ENCODE data around the gene P2RY8. TPM values are rescaled to one million over a fixed set of nuclear protein-coding genes. Genes with fewer than 3 reads are reported as not detected.

The P2RY8 gene, protein sequence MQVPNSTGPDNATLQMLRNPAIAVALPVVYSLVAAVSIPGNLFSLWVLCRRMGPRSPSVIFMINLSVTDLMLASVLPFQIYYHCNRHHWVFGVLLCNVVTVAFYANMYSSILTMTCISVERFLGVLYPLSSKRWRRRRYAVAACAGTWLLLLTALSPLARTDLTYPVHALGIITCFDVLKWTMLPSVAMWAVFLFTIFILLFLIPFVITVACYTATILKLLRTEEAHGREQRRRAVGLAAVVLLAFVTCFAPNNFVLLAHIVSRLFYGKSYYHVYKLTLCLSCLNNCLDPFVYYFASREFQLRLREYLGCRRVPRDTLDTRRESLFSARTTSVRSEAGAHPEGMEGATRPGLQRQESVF
- total RNA-seq (100 to 1,000 TPM; 195 TPM), polyA plus RNA-seq (100 to 1,000 TPM; 194 to 261 TPM)

DNA sequence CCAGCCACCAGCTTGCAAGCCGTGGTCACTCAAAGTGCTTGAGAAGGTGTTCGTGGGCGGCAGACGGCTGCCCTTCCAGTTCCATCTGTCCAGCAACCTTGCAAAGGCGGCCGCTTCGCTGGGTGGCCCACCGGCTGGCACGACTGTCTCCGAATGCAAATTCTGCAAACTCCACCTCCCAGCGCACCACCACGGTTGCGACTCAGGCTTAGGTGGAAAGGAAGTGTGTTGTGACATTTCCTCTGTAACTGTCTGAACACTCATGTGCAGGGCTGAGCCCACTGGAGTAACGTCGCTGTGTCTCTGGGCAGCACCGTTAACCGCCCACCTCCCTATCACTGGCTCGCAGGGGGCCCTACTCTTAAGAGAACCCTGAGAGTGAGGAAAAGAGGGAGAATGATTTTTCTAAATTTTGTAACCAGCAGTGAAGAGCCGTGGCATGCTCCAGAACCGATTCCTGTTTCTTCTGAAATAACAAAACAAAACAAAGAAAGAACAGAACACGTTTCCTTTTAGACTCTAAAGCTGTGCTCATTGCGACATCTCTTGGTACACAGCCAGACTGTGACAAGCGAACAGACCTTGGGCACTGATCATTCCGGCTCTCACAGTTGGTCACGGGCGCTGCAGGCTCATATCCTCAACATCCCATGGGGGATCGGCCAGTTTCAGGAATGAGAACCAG is at the start of gene P2RY8:
P2RY8 (minus strand) TSS at position 155 of the 685 bp plus-strand sequence. CDS start 70,627 bp downstream, outside the sequence.
- peak within 1 kb of the TSS; percentile 93 to 99 (median 98) for H3K4me3 Mint-ChIP-seq
- POLR2A ChIA-PET (ENCODE audit: partially characterized antibody) = no interaction called here
- no peaks in the 10 kb centered on the region for H3K27me3 ChIP-seq (ENCODE audit: insufficient read depth, low read length)
- H3K27me3 Mint-ChIP-seq = no peaks in the 10 kb centered on the region
- intact Hi-C loops (cut with micrococcal nuclease) = loop anchor here (1.0 to 5.0 kb wide), 10 partner anchors 16 to 1090 kb away; partner anchors contain the start of genes AKAP17A and SLC25A6
- peaks cover 24% of the 10 kb centered on the region for H3K4me1 ChIP-seq (ENCODE audit: insufficient read depth, low read length)
- H3K9me3 ChIP-seq (ENCODE audit: control insufficient read depth in 1 of 2, low read length in 2 of 2) = no peaks in the 10 kb centered on the region
- H3K4me3 ChIP-seq (ENCODE audit: low read length in 2 of 2) = peak within 1 kb of the TSS; percentile 94
- H3K27ac ChIP-seq (ENCODE audit: low read depth, low read length) = peak within 1 kb of the TSS; percentile 78
- peak; percentile 78 to 86 (median 81) for DNase-seq
- no peaks in the 10 kb centered on the region for H3K36me3 ChIP-seq (ENCODE audit: insufficient read depth, low read length)
- H3K4me1 Mint-ChIP-seq = peaks cover 12 to 34% (median 15%) of the 10 kb centered on the region in 4 donors
- peak within 1 kb of the TSS; percentile 95 to 100 (median 98) for H3K27ac Mint-ChIP-seq
- peaks cover 16 to 37% of the 10 kb centered on the region in 2 donors for H3K36me3 Mint-ChIP-seq
- CTCF ChIA-PET (ENCODE audit: partially characterized antibody) = no interaction called here
- H3K9me3 Mint-ChIP-seq = no peaks in the 10 kb centered on the region

DNA sequence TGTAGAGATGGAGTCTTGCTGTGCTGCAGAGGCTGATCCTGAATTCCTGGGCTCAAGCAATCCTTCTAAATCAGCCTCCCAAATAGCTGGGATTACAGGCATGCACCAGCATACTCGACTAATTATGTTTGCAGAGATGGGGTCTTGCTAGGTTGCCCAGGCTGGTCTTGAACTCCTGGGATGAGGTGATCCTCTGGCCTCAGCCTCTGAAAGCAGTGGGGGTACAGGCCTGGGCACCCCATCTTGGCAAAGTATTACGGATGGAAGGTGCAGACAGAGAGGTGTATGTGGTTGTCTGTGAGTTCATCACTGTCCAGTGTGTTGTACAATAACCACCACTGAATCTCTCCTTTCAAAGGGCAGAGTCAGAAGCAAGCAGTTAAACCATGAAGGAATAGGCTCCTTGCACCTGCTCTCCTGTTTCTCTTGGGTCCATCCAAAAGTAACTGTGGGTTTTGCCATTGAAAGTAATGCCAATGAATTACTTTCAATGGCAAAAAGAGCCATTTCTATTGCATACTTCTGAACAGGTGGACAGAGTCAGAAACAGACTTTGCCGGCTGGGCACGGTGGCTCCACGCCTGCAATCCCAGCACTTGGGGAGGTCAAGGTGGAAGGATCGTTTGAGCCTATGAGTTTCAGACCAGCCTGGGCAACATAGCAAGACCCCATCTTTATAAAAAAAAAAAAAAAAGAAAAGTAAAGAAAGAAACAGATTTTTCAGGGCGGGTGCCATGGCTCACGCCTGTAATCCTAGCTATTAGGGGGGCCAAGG is 47.4 kb upstream of the P2RY8 start:
- DNase-seq = no peak
- H3K4me1 Mint-ChIP-seq = peaks cover 11 to 31% (median 17%) of the 10 kb centered on the region in 4 donors
- peak overlapping the region in 2 of 7 donors; percentile 48 to 84 for H3K27ac Mint-ChIP-seq
- H3K4me3 Mint-ChIP-seq = no peak overlapping the region
- POLR2A ChIA-PET (ENCODE audit: partially characterized antibody) = no interaction called here
- H3K27ac ChIP-seq (ENCODE audit: low read depth, low read length) = no peak overlapping the region
- no peaks in the 10 kb centered on the region for H3K9me3 ChIP-seq (ENCODE audit: control insufficient read depth in 1 of 2, low read length in 2 of 2)
- H3K9me3 Mint-ChIP-seq = no peaks in the 10 kb centered on the region
- H3K36me3 ChIP-seq (ENCODE audit: insufficient read depth, low read length) = no peaks in the 10 kb centered on the region
- no peaks in the 10 kb centered on the region for H3K27me3 Mint-ChIP-seq
- intact Hi-C loops (cut with micrococcal nuclease) = loop anchor here (5.0 kb wide), 1 partner anchor 262 kb away; no protein-coding TSS in a partner anchor
- H3K27me3 ChIP-seq (ENCODE audit: insufficient read depth, low read length) = no peaks in the 10 kb centered on the region
- no peaks in the 10 kb centered on the region for H3K36me3 Mint-ChIP-seq
- H3K4me3 ChIP-seq (ENCODE audit: low read length in 2 of 2) = no peak overlapping the region
- peaks cover 32% of the 10 kb centered on the region for H3K4me1 ChIP-seq (ENCODE audit: insufficient read depth, low read length)
- CTCF ChIA-PET (ENCODE audit: partially characterized antibody) = no interaction called here

DNA sequence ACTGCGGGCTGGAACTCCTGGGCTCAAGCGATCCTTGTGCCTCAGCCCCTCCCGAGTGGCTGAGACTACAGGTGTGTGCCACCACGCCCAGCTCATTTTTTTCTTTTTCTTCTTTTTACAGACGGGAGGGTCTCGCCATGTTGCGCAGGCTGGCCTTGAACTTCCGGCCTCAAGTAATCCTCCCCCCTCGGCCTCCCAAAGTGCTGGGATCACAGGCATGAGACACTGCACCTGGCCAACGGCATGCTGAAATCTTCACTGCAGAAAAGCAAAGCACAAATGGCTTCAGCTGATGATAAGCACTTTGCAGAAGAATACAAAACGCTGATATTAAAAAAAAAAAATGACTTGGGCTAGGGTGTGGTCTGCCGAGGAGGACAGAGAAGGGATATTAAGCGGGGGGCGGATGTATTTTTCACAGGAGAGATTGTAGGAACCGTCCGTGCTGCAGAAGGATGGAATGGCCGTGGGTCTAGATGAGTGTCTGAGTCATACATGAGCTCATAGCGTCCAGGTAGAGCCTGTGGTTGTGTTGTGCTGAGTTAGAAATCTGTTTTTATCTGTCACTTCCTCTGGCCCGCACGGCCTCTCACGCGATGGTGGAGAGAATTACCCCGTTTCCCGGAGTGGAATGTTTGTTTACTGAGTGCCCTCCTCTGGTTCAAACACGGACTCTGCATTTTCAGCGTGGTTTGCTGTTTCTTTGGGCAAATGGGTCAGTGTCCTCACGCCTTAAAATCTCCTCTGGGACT is 45.9 kb upstream of the P2RY8 start:
- H3K4me1 ChIP-seq (ENCODE audit: insufficient read depth, low read length) = peaks cover 47% of the 10 kb centered on the region
- ChIA-PET POLR2A (ENCODE audit: partially characterized antibody) (no interaction called here), CTCF (ENCODE audit: partially characterized antibody) (no interaction called here)
- H3K36me3 Mint-ChIP-seq = no peaks in the 10 kb centered on the region
- no peak overlapping the region for H3K4me3 ChIP-seq (ENCODE audit: low read length in 2 of 2)
- peak; percentile 37 to 86 (median 43) for DNase-seq
- H3K27me3 ChIP-seq (ENCODE audit: insufficient read depth, low read length) = no peaks in the 10 kb centered on the region
- H3K9me3 Mint-ChIP-seq = no peaks in the 10 kb centered on the region
- no peaks in the 10 kb centered on the region for H3K36me3 ChIP-seq (ENCODE audit: insufficient read depth, low read length)
- no peak overlapping the region for H3K27ac ChIP-seq (ENCODE audit: low read depth, low read length)
- intact Hi-C loops (cut with micrococcal nuclease) = loop anchor here (5.0 kb wide), 1 partner anchor 261 kb away; no protein-coding TSS in a partner anchor
- H3K9me3 ChIP-seq (ENCODE audit: control insufficient read depth in 1 of 2, low read length in 2 of 2) = no peaks in the 10 kb centered on the region
- H3K4me3 Mint-ChIP-seq = peak overlapping the region; percentile 57 to 82 (median 68)
- H3K4me1 Mint-ChIP-seq = peaks cover 14 to 30% (median 17%) of the 10 kb centered on the region in 4 donors
- H3K27ac Mint-ChIP-seq = peak overlapping the region; percentile 79 to 96 (median 90)
- no peaks in the 10 kb centered on the region for H3K27me3 Mint-ChIP-seq

DNA sequence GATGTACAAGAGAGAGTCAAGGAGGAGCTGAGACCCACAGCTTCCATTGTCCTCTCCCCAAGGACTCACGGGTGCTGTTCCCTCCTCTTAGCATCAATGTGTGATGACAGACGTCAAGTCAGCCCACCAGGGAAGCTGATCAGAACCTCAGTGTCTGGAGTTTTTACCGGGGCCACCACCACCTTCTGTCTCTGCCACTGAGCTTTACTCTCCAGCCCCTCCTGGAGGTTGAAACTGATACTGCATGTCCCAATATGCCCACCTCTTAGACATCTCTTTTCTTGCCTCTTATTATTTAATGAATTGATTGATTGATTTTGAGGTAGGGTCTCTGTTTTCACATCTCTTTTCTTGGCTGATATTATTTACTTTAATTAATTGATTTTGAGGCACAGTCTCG is 44.1 kb upstream of the P2RY8 start:
- H3K9me3 ChIP-seq (ENCODE audit: control insufficient read depth in 1 of 2, low read length in 2 of 2) = no peaks in the 10 kb centered on the region
- Mint-ChIP-seq H3K9me3 (no peaks in the 10 kb centered on the region), H3K4me1 (peaks cover 11 to 22% (median 16%) of the 10 kb centered on the region in 4 donors), H3K27ac (peak overlapping the region; percentile 17 to 87 (median 70)), H3K27me3 (no peaks in the 10 kb centered on the region), H3K4me3 (peak overlapping the region in 6 of 8 donors; percentile 25 to 71 (median 58)), H3K36me3 (no peaks in the 10 kb centered on the region)
- no peaks in the 10 kb centered on the region for H3K27me3 ChIP-seq (ENCODE audit: insufficient read depth, low read length)
- peak; percentile 70 to 78 (median 75) for DNase-seq
- POLR2A ChIA-PET (ENCODE audit: partially characterized antibody) = no interaction called here
- no peaks in the 10 kb centered on the region for H3K36me3 ChIP-seq (ENCODE audit: insufficient read depth, low read length)
- CTCF ChIA-PET (ENCODE audit: partially characterized antibody) = no interaction called here
- H3K4me3 ChIP-seq (ENCODE audit: low read length in 2 of 2) = no peak overlapping the region
- intact Hi-C loops (cut with micrococcal nuclease) = loop anchor here (1.0 to 5.0 kb wide), 7 partner anchors 26 to 335 kb away; partner anchors contain the start of gene P2RY8
- H3K27ac ChIP-seq (ENCODE audit: low read depth, low read length) = no peak overlapping the region
- peaks cover 58% of the 10 kb centered on the region for H3K4me1 ChIP-seq (ENCODE audit: insufficient read depth, low read length)

DNA sequence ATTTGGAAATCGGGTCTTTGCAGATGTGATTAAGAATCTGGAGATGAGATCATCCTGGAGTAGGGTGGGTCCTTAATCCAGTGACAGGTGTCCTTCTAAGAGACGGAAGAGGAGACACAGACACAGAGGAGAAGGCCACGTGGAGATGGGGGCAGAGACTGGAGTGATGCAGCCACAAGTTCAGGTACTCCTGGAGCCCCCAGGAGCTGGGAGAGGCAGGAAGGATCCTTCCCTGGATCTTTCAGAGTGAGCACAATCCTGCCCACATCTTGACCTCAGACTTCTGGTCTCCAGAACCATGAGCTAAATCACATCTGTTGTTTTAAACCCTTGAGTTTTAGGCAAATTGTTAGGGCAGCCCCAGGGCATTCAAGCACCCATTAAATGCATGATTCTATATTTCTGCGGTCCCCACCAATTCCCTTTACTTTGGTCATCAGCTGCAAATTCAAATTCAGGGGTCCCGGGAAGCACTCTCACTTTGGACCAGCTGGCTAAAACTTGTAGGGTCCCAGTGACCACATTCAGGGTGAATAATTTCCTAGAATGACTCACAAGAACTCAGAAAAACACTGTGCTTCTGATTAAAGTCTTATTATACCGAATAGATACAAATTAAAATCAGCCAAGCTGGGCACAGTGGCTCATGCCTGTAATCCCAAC is 41.7 kb upstream of the P2RY8 start:
- Mint-ChIP-seq H3K27ac (peak overlapping the region in 4 of 7 donors; percentile 1 to 67 (median 28)), H3K4me3 (peak overlapping the region in 1 of 8 donors; percentile 46), H3K36me3 (no peaks in the 10 kb centered on the region), H3K4me1 (peaks cover 11 to 19% (median 15%) of the 10 kb centered on the region in 4 donors), H3K9me3 (no peaks in the 10 kb centered on the region), H3K27me3 (no peaks in the 10 kb centered on the region)
- DNase-seq = no peak
- no peak overlapping the region for H3K4me3 ChIP-seq (ENCODE audit: low read length in 2 of 2)
- no peaks in the 10 kb centered on the region for H3K36me3 ChIP-seq (ENCODE audit: insufficient read depth, low read length)
- no peak overlapping the region for H3K27ac ChIP-seq (ENCODE audit: low read depth, low read length)
- H3K9me3 ChIP-seq (ENCODE audit: control insufficient read depth in 1 of 2, low read length in 2 of 2) = no peaks in the 10 kb centered on the region
- H3K4me1 ChIP-seq (ENCODE audit: insufficient read depth, low read length) = peaks cover 73% of the 10 kb centered on the region
- intact Hi-C loops (cut with micrococcal nuclease) = no loop called here
- ChIA-PET CTCF (ENCODE audit: partially characterized antibody) (no interaction called here), POLR2A (ENCODE audit: partially characterized antibody) (no interaction called here)
- no peaks in the 10 kb centered on the region for H3K27me3 ChIP-seq (ENCODE audit: insufficient read depth, low read length)

DNA sequence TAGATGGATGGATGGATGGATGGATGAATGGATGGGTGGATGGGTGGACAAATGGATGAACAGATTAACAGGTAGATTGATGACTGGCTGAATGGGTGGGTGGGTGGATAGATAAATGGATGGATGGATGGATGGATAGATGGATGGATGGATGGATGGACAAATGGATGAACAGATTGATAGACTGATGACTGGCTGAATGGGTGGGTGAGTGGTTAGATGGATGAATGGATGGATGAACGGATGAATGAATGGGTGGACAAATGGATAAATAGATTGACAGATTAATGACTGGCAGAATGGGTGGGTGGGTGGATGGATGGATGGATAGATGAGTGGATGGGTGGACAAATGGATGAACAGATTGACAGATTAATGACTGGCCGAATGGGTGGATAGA is 40.9 kb upstream of the P2RY8 start:
- ChIA-PET CTCF (ENCODE audit: partially characterized antibody) (no interaction called here), POLR2A (ENCODE audit: partially characterized antibody) (no interaction called here)
- Histone ChIP-seq H3K36me3 (ENCODE audit: insufficient read depth, low read length) (no peaks in the 10 kb centered on the region), H3K4me3 (ENCODE audit: low read length in 2 of 2) (no peak overlapping the region), H3K27me3 (ENCODE audit: insufficient read depth, low read length) (no peaks in the 10 kb centered on the region), H3K4me1 (ENCODE audit: insufficient read depth, low read length) (peaks cover 67% of the 10 kb centered on the region), H3K27ac (ENCODE audit: low read depth, low read length) (no peak overlapping the region), H3K9me3 (ENCODE audit: control insufficient read depth in 1 of 2, low read length in 2 of 2) (no peaks in the 10 kb centered on the region)
- Mint-ChIP-seq H3K27me3 (no peaks in the 10 kb centered on the region), H3K27ac (no peak overlapping the region), H3K4me3 (no peak overlapping the region), H3K36me3 (no peaks in the 10 kb centered on the region), H3K9me3 (no peaks in the 10 kb centered on the region), H3K4me1 (peaks cover 7 to 13% (median 10%) of the 10 kb centered on the region in 4 donors)
- intact Hi-C loops (cut with micrococcal nuclease) = no loop called here
- DNase-seq = no peak

Data from CD4-positive, alpha-beta memory T cell (primary cell).